Esophagus squamous epithelium (tissue), 4 donors: ENCODE measurements around the gene KBTBD12.

Experiments used
- CTCF ChIP-seq, 6 experiments: fragments of 450-650 bp in 4 of 6; fragments of 200-600 bp in 2 of 6; sonication (generic) in 2 of 6; IDR thresholded peaks; one replicate each; pipeline ENCODE4 v1.5.1; 2016 to 2019; ENCODE audit warnings: antibody characterized with exemption in 6 of 6, mild to moderate bottlenecking in 4 of 6, moderate library complexity in 4 of 6
- POLR2A ChIP-seq, 4 donors: fragments of 450-650 bp; IDR thresholded peaks; one replicate each; pipeline ENCODE4 v1.6.1; 2017; ENCODE audit warnings: antibody characterized with exemption in 4 of 4, mild to moderate bottlenecking in 4 of 4, moderate library complexity in 3 of 4

GRCh38 chr3:127908951-127909350, 6.1 kb upstream of the KBTBD12 start:
- no peak for TF ChIP-seq POLR2A (IDR thresholded peaks at IDR 0.05)
- TF ChIP-seq CTCF (IDR thresholded peaks at IDR 0.05): no peak
